HG03442 (cell line): ENCODE results near the gene CACNA1S.

ENCODE experiments used
- ATAC-seq: cut with Tn5 transposase; IDR thresholded peaks from one replicate; pipeline ENCODE4 v1.9.1; 2021; ENCODE audit warnings: mild to moderate bottlenecking, moderate library complexity; ENCODE audit not compliant: unreplicated experiment

The CACNA1S gene

GRCh38 chr1:201119206-201120197 is 7.3 kb upstream of the CACNA1S start:
- no peak for ATAC-seq

- no peak for ATAC-seq
Observed at GRCh38 chr1:201116091-201116490, 3.9 kb upstream of the CACNA1S start.

- ATAC-seq, result no peak
Observed at GRCh38 chr1:201115390-201115937, 3.2 kb upstream of the CACNA1S start.

- ATAC-seq, result peak; percentile 87
Observed at GRCh38 chr1:201114245-201115131, 2.3 kb upstream of the CACNA1S start.

GRCh38 chr1:201113451-201114244 is 1.4 kb upstream of the CACNA1S start:
- ATAC-seq, result no peak

- ATAC-seq, result no peak
Observed at GRCh38 chr1:201112926-201113325, 700 bp upstream of the CACNA1S start.

- ATAC-seq, result no peak
Observed at GRCh38 chr1:201111672-201112071, 554 bp downstream of the CACNA1S start.

- no peak for ATAC-seq
Observed at GRCh38 chr1:201111156-201111555, 1.1 kb downstream of the CACNA1S start.

- ATAC-seq, result no peak
Observed at GRCh38 chr1:201110616-201111015, 1.6 kb downstream of the CACNA1S start.

- no peak for ATAC-seq
Observed at GRCh38 chr1:201110138-201110537, 2.1 kb downstream of the CACNA1S start.

- ATAC-seq, result no peak
Observed at GRCh38 chr1:201109651-201110050, 2.6 kb downstream of the CACNA1S start.

- no peak for ATAC-seq
Observed at GRCh38 chr1:201108614-201109013, 3.6 kb downstream of the CACNA1S start.

- no peak for ATAC-seq
Observed at GRCh38 chr1:201105688-201106087, 6.5 kb downstream of the CACNA1S start.

GRCh38 chr1:201104141-201104540 is 8.1 kb downstream of the CACNA1S start:
- no peak for ATAC-seq

GRCh38 chr1:201103666-201104065 is 8.6 kb downstream of the CACNA1S start:
- no peak for ATAC-seq

GRCh38 chr1:201100169-201100930 is 11.9 kb downstream of the CACNA1S start:
- ATAC-seq, result no peak

GRCh38 chr1:201098992-201099677 is 13.1 kb downstream of the CACNA1S start:
- ATAC-seq, result no peak

GRCh38 chr1:201096977-201097856 is 15.0 kb downstream of the CACNA1S start:
- ATAC-seq, result no peak
